Activated T-helper 17 cell treated with anti-CD3 and anti-CD28 coated beads, Interleukin-2, amount 50 U/mL, for 72 hours (primary cell): Measurements from ENCODE around the gene FOXRED2. TPM values are rescaled to one million over a fixed set of nuclear protein-coding genes. Genes with fewer than 3 reads are reported as not detected.

Experiments
- ATAC-seq: fragments of 150-1000 bp; cut with Tn5 transposase; replicated peaks from 2 replicates; pipeline ENCODE4 v1.10.0; 2021; ENCODE audit warnings: mild to moderate bottlenecking, moderate library complexity
- H3K27ac Mint-ChIP-seq: one replicate; pipeline ENCODE4 v1.8.0; 2022; ENCODE audit warnings: mixed read lengths
- H3K27me3 Mint-ChIP-seq: one replicate; pipeline ENCODE4 v1.8.0; 2022; ENCODE audit warnings: mixed read lengths
- H3K36me3 Mint-ChIP-seq: one replicate; pipeline ENCODE4 v1.8.0; 2022; ENCODE audit warnings: low read depth, mild to moderate bottlenecking, mixed read lengths
- H3K4me1 Mint-ChIP-seq: one replicate; pipeline ENCODE4 v1.8.0; 2022; ENCODE audit warnings: mixed read lengths
- H3K4me3 Mint-ChIP-seq: one replicate; pipeline ENCODE4 v1.8.0; 2022; ENCODE audit warnings: mild to moderate bottlenecking, mixed read lengths
- H3K9me3 Mint-ChIP-seq: one replicate; pipeline ENCODE4 v1.8.0; 2022; ENCODE audit warnings: mixed read lengths
- total RNA-seq, 2 donors: library from RNA; stranded (reverse); gene quantifications; one replicate each; pipeline ENCODE4 v1.2.3, GENCODE V29; 2022

FOXRED2 gene
- total RNA-seq, 2 donors from 2014 or later, result 12.3 to 18.0 TPM

- ATAC-seq, result no peak
- Mint-ChIP-seq H3K4me1 (no peaks in the 10 kb centered on the region), H3K27ac (no peak overlapping the region), H3K36me3 (no peaks in the 10 kb centered on the region), H3K9me3 (no peaks in the 10 kb centered on the region), H3K4me3 (no peak overlapping the region), H3K27me3 (no peaks in the 10 kb centered on the region)
Observed at GRCh38 chr22:36497910-36498665, 8.8 kb downstream of the FOXRED2 start.

DNA sequence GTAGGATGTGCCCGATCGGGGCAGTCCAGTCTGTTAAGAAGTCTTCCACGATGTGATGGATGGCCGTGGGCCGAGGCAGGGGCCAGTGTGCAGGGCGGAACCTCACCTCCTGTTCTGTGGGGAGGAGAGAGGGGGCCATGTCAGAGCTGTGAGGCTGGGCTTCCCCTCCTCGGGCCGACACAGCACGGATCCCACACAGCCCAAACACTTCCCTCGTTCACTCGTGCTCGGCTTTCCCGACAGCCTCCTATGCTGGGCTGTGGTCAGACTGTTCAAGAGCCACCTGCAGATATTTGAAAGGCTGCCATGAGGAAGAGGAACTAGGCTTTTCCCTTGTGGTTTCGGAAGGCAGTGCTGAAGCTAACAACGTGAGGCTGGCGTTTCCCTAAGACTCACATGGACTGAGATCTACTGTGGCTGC, 13.1 kb downstream of the FOXRED2 start:
- no peak for ATAC-seq

GRCh38 chr22:36492109-36492508, 14.7 kb downstream of the FOXRED2 start:
- no peaks in the 10 kb centered on the region for H3K27me3 Mint-ChIP-seq
- ATAC-seq, result no peak
- H3K9me3 Mint-ChIP-seq, result no peaks in the 10 kb centered on the region

More for the DNA sequence above, 13.1 kb downstream of the FOXRED2 start:
- H3K9me3 Mint-ChIP-seq, result no peaks in the 10 kb centered on the region
- H3K36me3 Mint-ChIP-seq, result no peaks in the 10 kb centered on the region
- no peaks in the 10 kb centered on the region for H3K4me1 Mint-ChIP-seq
- H3K27me3 Mint-ChIP-seq, result no peaks in the 10 kb centered on the region
- no peak overlapping the region for H3K27ac Mint-ChIP-seq
- no peak overlapping the region for H3K4me3 Mint-ChIP-seq

GRCh38 chr22:36491155-36491554, 15.7 kb downstream of the FOXRED2 start:
- no peak overlapping the region for H3K4me3 Mint-ChIP-seq
- no peaks in the 10 kb centered on the region for H3K27me3 Mint-ChIP-seq
- H3K27ac Mint-ChIP-seq, result no peak overlapping the region
- no peaks in the 10 kb centered on the region for H3K4me1 Mint-ChIP-seq
- H3K36me3 Mint-ChIP-seq, result no peaks in the 10 kb centered on the region
- H3K9me3 Mint-ChIP-seq, result no peaks in the 10 kb centered on the region
- no peak for ATAC-seq

More at GRCh38 chr22:36492109-36492508, 14.7 kb downstream of the FOXRED2 start:
- no peaks in the 10 kb centered on the region for H3K4me1 Mint-ChIP-seq
- no peak overlapping the region for H3K4me3 Mint-ChIP-seq
- H3K27ac Mint-ChIP-seq, result peak overlapping the region; percentile 65
- H3K36me3 Mint-ChIP-seq, result no peaks in the 10 kb centered on the region

- Mint-ChIP-seq H3K4me3 (no peak overlapping the region), H3K4me1 (no peaks in the 10 kb centered on the region), H3K9me3 (no peaks in the 10 kb centered on the region), H3K36me3 (peaks cover 2% of the 10 kb centered on the region), H3K27me3 (no peaks in the 10 kb centered on the region), H3K27ac (no peak overlapping the region)
- no peak for ATAC-seq
Observed at GRCh38 chr22:36486619-36487384, 20.0 kb downstream of the FOXRED2 start.

- peak within 1 kb of the TSS; percentile 93 for H3K27ac Mint-ChIP-seq
- H3K27me3 Mint-ChIP-seq, result no peaks in the 10 kb centered on the region
- H3K9me3 Mint-ChIP-seq, result no peaks in the 10 kb centered on the region
- peaks cover 8% of the 10 kb centered on the region for H3K4me1 Mint-ChIP-seq
- peaks cover 52% of the 10 kb centered on the region for H3K36me3 Mint-ChIP-seq
- peak within 1 kb of the TSS; percentile 92 for H3K4me3 Mint-ChIP-seq
- peak; percentile 95 for ATAC-seq
Observed at GRCh38 chr22:36481393-36482168, 25.3 kb downstream of the FOXRED2 start, which contains the start of gene TXN2. Gene TXN2, minus strand, starts transcription at chr22:36481640. Its CDS starts 803 bp downstream, at chr22:36480837.

DNA sequence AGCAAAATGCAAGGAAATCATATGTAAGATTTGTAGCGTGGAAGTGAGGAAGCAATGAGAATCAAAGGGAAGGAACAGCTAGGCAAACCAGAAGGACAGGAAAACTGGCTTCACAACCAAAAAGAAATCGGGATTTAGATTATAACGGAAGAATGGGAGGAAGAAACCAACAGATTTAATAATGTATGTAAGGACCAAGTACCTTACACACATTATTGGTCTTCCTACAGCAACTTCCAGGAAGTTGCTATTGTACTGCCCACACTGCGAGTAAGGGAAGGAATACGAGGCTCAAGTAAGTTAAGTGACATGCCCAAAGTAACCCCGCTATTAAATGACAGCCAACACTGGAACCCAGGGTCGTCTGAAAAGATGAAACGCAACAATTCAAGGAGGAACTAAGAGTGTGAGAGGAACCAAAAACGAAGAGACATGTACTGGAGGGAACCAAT, 25.9 kb downstream of the FOXRED2 start:
- Mint-ChIP-seq H3K4me1 (peaks cover 8% of the 10 kb centered on the region), H3K27me3 (no peaks in the 10 kb centered on the region), H3K36me3 (peaks cover 58% of the 10 kb centered on the region), H3K4me3 (peak overlapping the region; percentile 92), H3K9me3 (no peaks in the 10 kb centered on the region), H3K27ac (peak overlapping the region; percentile 93)
- ATAC-seq, result no peak

DNA sequence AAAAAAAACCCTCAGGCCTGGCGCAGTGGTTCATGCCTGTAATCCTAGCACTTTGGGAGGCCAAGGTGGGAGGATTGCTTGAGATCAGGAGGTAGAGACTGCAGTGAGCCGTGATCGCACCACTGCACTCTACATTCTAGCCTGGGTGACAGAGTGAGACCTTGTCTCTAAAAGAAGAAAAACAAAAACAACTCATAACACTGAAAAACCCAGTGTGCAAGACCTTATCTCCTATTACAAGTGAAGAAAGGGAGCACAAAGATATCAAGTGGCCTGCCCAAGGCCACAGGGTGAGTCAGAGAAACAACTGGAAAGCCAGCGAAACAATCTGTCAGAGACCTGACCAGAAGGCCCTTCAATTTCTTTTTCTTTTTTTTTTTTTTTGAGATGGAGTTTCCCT, 27.9 kb downstream of the FOXRED2 start:
- ATAC-seq, result no peak
- H3K27ac Mint-ChIP-seq, result no peak overlapping the region
- H3K4me3 Mint-ChIP-seq, result no peak overlapping the region
- no peaks in the 10 kb centered on the region for H3K27me3 Mint-ChIP-seq
- H3K4me1 Mint-ChIP-seq, result peaks cover 8% of the 10 kb centered on the region
- peaks cover 78% of the 10 kb centered on the region for H3K36me3 Mint-ChIP-seq
- H3K9me3 Mint-ChIP-seq, result no peaks in the 10 kb centered on the region

DNA sequence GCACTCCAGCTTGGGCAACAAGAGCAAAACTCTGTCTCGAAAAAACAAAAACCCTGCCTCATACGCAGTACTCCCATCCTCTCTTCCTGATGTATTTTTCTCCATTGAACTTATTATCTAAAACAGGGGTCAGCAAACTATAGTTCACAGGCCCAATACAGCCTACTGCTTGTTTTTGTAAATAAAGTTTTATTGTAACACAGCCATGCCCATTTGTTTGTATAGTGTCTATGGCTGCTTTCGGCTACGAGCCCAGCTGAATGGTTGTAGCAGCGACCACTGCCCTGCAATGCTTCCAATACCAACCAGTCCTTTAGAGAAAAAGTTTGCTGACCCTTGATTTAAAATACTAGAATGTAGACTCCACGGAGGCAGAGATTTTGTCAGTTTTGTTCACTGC, 31.5 kb downstream of the FOXRED2 start:
- H3K36me3 Mint-ChIP-seq, result peaks cover 87% of the 10 kb centered on the region
- no peaks in the 10 kb centered on the region for H3K27me3 Mint-ChIP-seq
- no peak overlapping the region for H3K4me3 Mint-ChIP-seq
- H3K4me1 Mint-ChIP-seq, result peaks cover 2% of the 10 kb centered on the region
- no peaks in the 10 kb centered on the region for H3K9me3 Mint-ChIP-seq
- H3K27ac Mint-ChIP-seq, result peak overlapping the region; percentile 0
- ATAC-seq, result no peak

DNA sequence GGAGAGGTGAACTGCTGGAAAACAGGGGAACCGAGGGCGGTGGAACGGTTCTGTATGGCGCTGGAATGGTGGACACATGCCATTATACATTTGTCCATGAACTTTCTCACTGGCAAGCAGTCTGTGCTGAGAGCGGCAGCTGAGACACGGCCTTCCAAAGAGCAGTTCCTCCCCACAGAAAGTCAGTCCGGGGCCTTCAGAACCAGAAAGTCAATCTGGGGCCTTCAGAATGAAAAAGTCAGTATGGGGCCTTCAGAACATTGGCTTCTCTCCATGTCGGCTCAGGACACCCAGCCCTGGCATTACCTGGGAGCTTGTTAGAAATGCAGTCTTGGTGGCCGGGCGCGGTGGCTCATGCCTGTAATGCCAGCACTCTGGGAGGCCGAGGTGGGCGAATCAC, 34.2 kb downstream of the FOXRED2 start:
- no peak for ATAC-seq
- Mint-ChIP-seq H3K4me3 (no peak overlapping the region), H3K4me1 (peaks cover 4% of the 10 kb centered on the region), H3K9me3 (no peaks in the 10 kb centered on the region), H3K36me3 (peaks cover 73% of the 10 kb centered on the region), H3K27me3 (no peaks in the 10 kb centered on the region), H3K27ac (peak overlapping the region; percentile 51)

DNA sequence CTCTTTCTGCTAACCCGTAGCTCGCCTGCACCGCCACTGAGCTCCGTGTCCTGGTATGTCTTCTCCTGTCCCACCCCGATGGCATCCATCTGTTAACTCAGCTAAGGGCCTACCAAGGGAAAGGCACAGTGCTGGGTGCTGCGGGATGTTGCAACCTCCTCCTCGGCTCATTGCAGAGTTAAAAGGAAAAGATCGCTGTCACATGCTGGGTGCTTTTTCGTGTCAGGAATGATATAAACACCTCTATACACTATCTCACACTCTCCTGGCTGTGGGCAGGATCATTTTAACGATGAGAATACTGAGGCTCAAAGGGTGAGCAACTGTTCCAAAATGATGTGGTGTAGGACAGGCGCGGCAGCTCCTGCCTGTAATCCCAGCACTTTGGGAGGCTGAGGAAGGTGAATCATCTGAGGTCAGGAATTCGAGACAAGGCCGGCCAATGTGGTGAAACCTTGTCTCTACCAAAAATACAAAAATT, 35.5 kb downstream of the FOXRED2 start:
- Mint-ChIP-seq H3K4me1 (peaks cover 4% of the 10 kb centered on the region), H3K27me3 (no peaks in the 10 kb centered on the region), H3K36me3 (peaks cover 70% of the 10 kb centered on the region), H3K4me3 (no peak overlapping the region), H3K27ac (no peak overlapping the region), H3K9me3 (no peaks in the 10 kb centered on the region)
- ATAC-seq, result no peak

GRCh38 chr22:36470994-36471331, 35.9 kb downstream of the FOXRED2 start:
- no peak overlapping the region for H3K4me3 Mint-ChIP-seq
- H3K27me3 Mint-ChIP-seq, result no peaks in the 10 kb centered on the region
- ATAC-seq, result no peak
- H3K36me3 Mint-ChIP-seq, result peaks cover 68% of the 10 kb centered on the region
- no peaks in the 10 kb centered on the region for H3K9me3 Mint-ChIP-seq
- H3K27ac Mint-ChIP-seq, result peak overlapping the region; percentile 80
- peaks cover 4% of the 10 kb centered on the region for H3K4me1 Mint-ChIP-seq

DNA sequence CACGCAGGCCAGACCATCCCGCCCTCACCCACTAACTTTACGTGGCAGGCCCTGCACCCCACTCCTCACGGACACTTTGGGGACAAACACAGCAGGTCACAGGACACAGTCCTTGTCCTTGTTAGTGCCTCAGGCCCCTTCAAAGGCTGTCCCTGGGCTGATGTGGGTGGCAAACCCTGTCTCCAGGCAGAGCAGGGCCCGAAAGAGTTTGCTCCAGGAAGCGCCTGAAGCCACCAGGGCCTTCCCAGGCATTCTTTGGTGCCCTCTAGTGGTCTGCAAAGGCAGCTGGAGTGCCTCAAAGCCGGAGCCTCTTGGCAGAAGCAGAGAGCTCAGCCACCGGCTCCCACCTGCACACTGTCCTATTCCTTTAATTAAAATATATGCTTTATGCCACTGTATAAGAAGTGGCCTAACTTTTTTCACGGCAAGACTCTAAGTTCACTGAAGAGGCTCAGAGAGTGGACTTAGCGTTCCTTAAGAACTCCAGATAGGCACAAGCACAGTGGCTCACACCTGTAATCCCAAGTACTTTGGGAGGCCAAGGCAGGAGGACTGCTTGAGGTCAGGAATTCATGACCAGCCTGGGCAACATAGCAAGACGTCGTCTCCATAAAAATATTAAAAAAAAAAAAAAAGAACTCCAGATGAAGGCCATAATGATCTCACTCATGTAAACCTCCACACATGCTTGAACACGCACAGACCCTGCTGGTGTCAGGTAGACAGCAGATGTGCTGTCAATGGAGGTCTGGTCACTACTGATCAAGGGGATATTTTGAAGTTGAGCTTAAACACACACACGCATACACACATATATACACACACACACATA, 36.5 kb downstream of the FOXRED2 start:
- peaks cover 62% of the 10 kb centered on the region for H3K36me3 Mint-ChIP-seq
- H3K27ac Mint-ChIP-seq, result peak overlapping the region; percentile 80
- no peaks in the 10 kb centered on the region for H3K27me3 Mint-ChIP-seq
- peak overlapping the region; percentile 21 for H3K4me3 Mint-ChIP-seq
- ATAC-seq, result peak; percentile 95
- peaks cover 4% of the 10 kb centered on the region for H3K4me1 Mint-ChIP-seq
- no peaks in the 10 kb centered on the region for H3K9me3 Mint-ChIP-seq
